GM12873 (cell line): ENCODE results near the gene CDK5R1.

Source experiments
- CTCF ChIP-seq: IDR thresholded peaks from 2 replicates; pipeline ENCODE4 v1.5.1; 2012; ENCODE audit warnings: low read depth, mild to moderate bottlenecking, moderate library complexity, low read length, control low read depth; ENCODE audit not compliant: insufficient read depth; ENCODE audit errors: missing control alignments

CDK5R1 gene

GRCh38 chr17:32486701-32487472, at the start of gene CDK5R1:
Gene CDK5R1 (plus strand): TSS chr17:32486993. CDS start chr17:32487621, 628 bp downstream.
- TF ChIP-seq CTCF: no peak

DNA sequence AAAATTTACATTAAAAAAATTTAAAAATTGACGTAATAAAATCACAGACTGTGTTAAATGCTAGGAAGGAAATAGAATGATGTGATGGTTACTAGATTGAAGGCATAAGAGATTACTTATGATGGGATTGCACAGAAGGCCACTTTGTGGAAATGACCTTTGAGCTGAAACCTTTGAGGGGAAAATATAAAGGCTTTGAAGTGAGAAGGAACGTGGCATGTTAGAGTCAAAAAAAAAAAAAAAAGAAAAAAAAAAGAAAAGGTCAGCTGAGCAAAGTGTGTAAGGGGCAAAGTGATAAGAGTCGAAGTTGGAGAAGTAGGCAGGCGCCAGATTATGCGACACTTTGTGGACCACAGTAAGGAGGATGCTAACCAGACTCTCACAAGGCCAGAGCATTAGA, 46.1 kb upstream of the CDK5R1 start:
- TF ChIP-seq CTCF: no peak

- TF ChIP-seq CTCF: no peak
Measured at GRCh38 chr17:32441886-32442285, 44.9 kb upstream of the CDK5R1 start.

GRCh38 chr17:32443827-32444300, 42.9 kb upstream of the CDK5R1 start:
- no peak for TF ChIP-seq CTCF

DNA sequence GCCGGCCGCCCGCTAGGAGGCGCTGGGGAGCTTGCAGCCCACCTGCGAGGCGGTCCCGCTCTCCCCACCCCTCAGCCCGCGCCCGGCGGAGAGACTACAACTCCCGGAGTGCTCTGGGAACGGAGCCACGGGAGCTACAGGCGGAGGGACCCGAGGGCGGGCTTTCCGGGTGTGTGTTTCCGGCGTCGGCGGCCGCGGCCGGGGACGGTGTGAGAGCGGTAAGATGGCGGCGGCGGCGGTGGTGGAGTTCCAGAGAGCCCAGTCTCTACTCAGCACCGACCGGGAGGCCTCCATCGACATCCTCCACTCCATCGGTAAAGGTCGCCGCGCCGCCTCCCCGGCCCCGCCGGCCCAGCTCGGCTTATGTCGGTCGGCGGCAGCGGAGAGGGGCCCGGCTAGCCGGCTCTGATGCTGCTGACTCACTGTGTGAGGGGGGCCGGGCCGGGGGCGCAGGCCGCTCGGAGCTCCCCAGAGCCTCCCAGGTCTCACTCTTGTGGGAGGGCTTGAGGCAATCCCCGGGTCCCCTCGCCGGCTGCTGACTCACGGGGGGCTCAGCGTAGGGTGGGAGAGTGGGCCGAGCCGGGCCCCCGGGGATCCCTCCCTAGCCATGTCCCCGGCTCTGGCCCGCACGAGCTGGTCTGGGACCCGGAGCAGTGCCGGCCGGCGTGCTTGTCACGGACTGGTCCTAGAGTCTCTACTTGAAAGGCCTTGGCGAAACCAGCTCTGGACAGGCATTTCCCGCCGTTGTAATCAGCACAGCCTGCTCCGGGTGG, 42.3 kb upstream of the CDK5R1 start, which contains the start of gene PSMD11:
TSS of gene PSMD11 (plus strand) at position 210 of the 773 bp plus-strand sequence. CDS start at position 224, 14 bp downstream.
- peak; percentile 86 for TF ChIP-seq CTCF

DNA sequence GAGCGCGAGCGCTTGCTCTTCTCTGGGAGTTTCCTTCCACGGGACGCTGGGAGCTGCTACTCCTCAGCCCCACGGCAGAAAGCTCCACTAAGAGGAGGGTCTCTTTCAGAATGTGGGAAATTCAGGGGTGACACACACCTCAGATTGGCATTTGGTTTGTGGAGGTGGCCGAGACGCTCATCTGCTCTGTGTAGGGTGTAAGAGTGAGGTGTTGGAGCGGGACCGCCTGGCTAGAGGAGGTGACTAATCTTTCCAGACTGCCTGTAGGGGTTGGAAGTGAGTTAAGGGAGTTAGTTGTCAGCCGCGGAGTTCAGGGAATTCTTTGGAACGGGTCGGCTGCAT, 41.7 kb upstream of the CDK5R1 start:
- TF ChIP-seq CTCF: no peak

GRCh38 chr17:32445497-32445896, 41.3 kb upstream of the CDK5R1 start:
- no peak for TF ChIP-seq CTCF
